Stimulated activated CD4-positive, alpha-beta T cell treated with anti-CD3 and anti-CD28 coated beads, TNF-alpha, amount 100 ng/mL, for 4 hours (primary cell): Measurements from ENCODE around the gene PSMD11.

ENCODE experiments used
- DNase-seq, 3 experiments: peaks; one replicate each; pipeline ENCODE4 v3.0.0-alpha.2; 2020; ENCODE audit warnings: low read depth in 3 of 3

Gene PSMD11

GRCh38 chr17:32489320-32490100, 45.2 kb downstream of the PSMD11 start:
- DNase-seq, result no peak

- DNase-seq, result no peak
These were observed 45.8 kb downstream of the PSMD11 start for GRCh38 chr17:32490101-32490482.

- DNase-seq, result no peak
These were observed 47.3 kb downstream of the PSMD11 start for GRCh38 chr17:32491371-32492263.

GRCh38 chr17:32492264-32492589, 47.9 kb downstream of the PSMD11 start:
- no peak for DNase-seq

GRCh38 chr17:32492648-32493289, 48.5 kb downstream of the PSMD11 start:
- DNase-seq, result no peak

GRCh38 chr17:32493571-32493970, 49.3 kb downstream of the PSMD11 start:
- no peak for DNase-seq

GRCh38 chr17:32493976-32494513, 49.7 kb downstream of the PSMD11 start:
- DNase-seq, result no peak

- no peak for DNase-seq
These were observed 50.5 kb downstream of the PSMD11 start for GRCh38 chr17:32494621-32495358.

- no peak for DNase-seq
These were observed 51.3 kb downstream of the PSMD11 start for GRCh38 chr17:32495359-32496231.

GRCh38 chr17:32496395-32497073, 52.2 kb downstream of the PSMD11 start:
- no peak for DNase-seq

GRCh38 chr17:32497431-32498205, 53.3 kb downstream of the PSMD11 start:
- DNase-seq, result no peak

- DNase-seq, result no peak
These were observed 54.1 kb downstream of the PSMD11 start for GRCh38 chr17:32498391-32498790.

- DNase-seq, result no peak
These were observed 57.7 kb downstream of the PSMD11 start for GRCh38 chr17:32502013-32502412.

GRCh38 chr17:32502710-32503109, 58.4 kb downstream of the PSMD11 start:
- no peak for DNase-seq

- DNase-seq, result no peak
These were observed 59.2 kb downstream of the PSMD11 start for GRCh38 chr17:32503251-32504165.

- DNase-seq, result no peak
These were observed 60.1 kb downstream of the PSMD11 start for GRCh38 chr17:32504166-32504990.

GRCh38 chr17:32508926-32509325, 64.6 kb downstream of the PSMD11 start:
- no peak for DNase-seq
